GM18858 (cell line): ENCODE results near the gene KCNJ10.

Experiments
- ATAC-seq: cut with Tn5 transposase; IDR thresholded peaks from one replicate; pipeline ENCODE4 v1.9.1; 2021; ENCODE audit not compliant: unreplicated experiment

The KCNJ10 gene

GRCh38 chr1:159993911-159994310 lies 76.0 kb downstream of the KCNJ10 start:
- ATAC-seq, result no peak

- ATAC-seq, result no peak
These were observed 77.8 kb downstream of the KCNJ10 start for GRCh38 chr1:159992161-159992560.

DNA sequence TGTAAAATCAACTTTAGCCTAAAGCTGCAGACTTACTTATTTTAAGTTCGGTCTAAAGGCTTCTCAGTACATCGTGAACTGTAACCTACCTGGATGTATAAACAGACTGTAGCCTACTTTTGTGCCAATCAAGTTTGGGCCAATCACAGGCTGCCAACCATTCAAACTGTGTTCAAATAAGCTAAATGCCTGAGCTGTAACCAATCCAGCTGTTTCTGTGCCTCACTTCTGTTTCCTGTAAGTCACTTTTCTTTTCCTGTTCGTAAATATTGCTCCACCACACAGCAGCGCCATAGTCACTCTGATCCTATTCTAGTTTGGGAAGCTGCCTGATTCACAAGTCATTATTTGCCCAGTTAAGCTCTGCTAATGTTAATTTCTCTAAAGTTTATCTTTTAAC lies 78.4 kb downstream of the KCNJ10 start:
- no peak for ATAC-seq

DNA sequence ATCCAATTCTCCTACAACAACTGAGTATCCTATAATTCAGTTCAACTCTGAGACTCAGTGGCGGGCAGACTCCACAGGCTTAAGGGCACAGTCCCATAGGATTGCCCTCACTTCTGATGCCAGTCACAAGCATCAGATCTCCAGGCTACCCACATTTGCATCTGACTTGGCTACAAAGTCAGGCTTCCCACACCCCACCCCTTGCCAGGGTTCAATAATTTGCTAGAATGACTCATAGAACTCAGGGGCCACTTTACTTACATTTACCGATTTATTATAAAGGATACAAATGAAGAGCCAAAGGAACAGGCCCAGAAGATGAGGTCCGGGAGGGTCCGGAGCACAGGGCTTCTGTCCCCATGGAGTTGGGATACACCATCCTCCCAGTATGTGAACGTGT lies 80.0 kb downstream of the KCNJ10 start:
- ATAC-seq, result no peak

DNA sequence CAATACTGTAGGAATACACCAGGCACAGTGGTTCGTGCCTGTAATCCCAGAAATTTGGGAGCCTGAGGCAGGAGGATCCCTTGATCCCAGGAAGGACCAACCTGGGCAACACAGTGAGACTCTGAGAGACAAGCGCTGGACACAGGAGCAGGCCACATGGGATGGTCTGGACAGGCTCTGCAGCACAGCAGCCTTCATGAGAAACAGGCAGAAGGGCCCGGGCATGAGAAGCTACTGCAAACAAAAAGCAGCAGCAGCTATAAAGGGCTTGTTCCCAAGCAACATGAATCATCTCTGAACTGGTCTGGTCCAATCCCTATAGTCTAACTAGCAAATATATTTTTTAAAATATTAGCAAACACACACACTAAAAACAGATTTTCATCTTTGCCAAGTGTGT lies 80.4 kb downstream of the KCNJ10 start:
- no peak for ATAC-seq

GRCh38 chr1:159988006-159988405 lies 82.0 kb downstream of the KCNJ10 start:
- no peak for ATAC-seq

DNA sequence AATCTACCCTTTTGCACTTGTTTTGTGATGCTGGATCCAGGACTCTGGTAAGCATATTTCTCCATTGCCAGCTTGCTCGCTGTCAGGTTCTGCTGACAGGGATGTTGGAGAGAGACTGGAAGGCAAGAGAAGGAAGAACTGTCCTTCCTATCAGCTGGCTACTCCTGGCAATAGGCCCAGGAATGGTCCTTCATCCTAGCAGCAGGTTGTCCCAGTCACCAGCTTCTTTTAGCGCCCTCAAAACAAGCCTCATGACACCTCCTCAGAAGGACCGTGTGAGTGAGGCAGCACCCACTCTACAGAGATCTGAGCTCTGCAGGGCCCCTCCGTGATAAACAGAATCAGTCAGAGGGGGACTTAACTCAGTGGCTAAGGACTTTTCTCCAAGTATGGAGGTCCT lies 82.8 kb downstream of the KCNJ10 start:
- ATAC-seq, result no peak

DNA sequence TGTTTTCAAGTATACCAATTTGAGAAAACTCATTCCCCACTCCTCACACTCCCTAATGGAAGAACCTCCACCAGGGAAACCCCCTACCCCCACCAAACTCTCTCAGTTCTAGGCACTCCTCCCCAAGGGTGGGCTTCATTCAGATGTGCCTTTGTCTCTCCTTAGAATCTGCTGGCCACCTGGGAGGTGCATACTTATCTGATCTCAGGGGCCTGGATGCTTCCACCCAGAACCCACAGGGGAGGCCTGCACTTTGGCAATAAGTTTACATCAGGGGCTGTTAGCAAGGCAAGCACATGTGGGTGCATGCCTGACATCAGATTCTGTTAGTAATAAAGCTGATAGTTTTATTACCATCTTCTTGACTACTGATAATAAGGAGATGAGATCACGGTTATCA lies 83.4 kb downstream of the KCNJ10 start:
- no peak for ATAC-seq

- ATAC-seq, result no peak
These were observed 83.9 kb downstream of the KCNJ10 start for GRCh38 chr1:159986093-159986492.

DNA sequence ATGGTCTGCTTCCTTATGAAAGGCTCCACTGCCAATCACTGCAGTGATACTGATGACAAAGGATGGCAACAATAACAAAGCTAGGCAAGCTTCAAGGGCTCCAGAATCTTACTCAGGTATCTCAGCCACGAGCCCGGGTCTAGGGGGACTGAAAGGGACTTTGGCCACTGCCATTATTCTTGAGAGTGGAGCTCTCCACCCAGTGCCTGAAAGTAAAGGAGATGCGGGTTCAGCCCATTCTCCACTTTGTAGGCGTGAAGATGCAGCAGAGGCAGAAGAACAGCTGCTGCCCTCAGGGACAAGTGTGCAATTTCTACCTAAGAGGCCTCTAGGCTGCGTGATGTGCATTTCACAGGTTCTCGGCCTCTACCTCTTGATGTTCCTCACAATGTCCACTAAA lies 84.5 kb downstream of the KCNJ10 start:
- ATAC-seq, result no peak

GRCh38 chr1:159983681-159984080 lies 86.3 kb downstream of the KCNJ10 start:
- ATAC-seq, result no peak

DNA sequence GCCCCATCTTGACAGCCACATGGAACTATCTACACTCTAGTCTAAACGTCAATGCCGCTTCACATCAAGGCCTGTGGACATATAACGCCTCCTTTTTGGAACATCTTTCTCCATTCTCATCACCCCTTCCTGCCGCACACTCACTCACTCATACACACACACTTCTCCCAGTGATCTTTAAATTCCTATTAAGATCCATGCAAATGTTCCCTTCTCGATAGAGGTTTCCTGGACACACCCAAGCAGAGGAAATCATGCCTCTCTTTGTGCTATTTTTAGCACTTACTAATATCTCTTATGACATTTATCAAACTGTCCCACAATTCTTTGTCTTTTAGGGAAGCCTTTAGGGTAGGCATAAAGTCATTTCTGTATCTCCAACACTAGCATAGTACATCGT lies 87.7 kb downstream of the KCNJ10 start:
- ATAC-seq, result no peak

DNA sequence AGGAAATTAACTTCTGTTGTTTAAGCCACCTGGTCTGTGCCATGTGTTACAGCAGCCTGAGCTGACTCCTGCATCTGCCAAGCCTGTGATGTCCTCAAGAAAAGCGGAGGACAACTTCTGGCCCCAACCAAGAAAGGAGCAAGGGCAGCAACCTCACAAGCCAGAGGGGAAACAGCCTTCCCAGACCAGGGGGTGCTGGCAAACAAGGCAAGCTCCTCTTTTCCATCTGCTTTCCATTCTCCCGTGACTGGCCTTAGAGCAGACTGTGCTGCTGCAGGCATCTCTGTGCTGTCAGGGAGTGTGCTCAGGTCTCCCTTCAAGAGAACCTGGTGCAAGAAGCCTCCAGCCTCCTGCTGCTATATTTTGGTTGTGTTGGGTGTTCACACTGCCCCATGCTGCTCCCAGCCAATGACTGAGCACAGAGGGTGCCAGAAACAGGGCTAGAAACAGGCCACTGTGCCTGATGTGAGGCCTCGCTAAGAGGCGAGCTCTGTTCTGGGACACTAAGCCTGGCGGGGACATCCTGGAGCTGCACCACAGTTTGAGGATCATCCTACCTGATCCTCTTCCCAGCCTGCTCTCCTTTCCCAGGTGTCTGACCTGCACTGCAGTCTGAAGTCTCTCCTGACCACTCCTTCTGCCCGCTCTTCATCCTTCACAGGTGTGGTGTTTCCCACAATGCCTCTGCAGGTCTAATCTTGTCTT lies 88.5 kb downstream of the KCNJ10 start:
- ATAC-seq, result no peak

DNA sequence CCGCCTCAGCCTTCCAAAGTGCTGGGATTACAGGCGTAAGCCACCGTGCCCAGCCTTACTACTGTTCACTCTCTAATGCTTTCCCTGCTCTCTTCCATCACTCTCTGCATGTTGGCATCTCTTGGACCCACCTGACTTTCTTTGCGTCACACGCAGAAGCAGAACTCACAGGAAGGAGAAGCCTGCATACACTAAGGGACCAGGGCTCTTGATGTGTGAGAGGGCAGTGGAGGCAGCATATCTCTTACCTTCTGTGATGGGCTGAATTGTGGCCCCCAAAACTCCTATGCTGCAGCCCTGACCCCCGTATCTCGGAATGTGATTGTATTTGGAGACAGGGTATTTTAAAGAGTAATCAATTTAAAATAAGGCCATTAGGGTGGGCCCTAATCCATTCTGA lies 89.2 kb downstream of the KCNJ10 start:
- ATAC-seq, result no peak

- ATAC-seq, result no peak
These were observed 89.9 kb downstream of the KCNJ10 start for GRCh38 chr1:159980076-159980475.

DNA sequence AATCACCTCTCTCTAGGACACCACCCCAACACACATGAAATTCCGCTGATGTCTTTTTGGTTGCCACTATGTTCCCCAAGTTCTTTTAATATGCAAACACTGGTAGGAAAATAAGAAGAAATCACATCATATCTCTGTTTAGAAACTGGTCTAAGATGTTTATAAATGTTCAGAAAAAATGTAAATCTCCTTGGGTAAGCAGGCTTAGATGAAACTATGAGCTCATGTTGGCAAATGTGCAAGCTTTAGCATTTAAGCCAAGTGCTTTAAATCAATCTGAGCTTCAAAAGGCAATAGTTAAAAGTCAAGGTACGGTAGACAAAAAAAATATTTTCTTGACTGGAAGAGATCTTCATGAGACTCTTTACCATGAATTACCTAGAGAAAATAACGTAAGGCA lies 90.7 kb downstream of the KCNJ10 start:
- no peak for ATAC-seq

DNA sequence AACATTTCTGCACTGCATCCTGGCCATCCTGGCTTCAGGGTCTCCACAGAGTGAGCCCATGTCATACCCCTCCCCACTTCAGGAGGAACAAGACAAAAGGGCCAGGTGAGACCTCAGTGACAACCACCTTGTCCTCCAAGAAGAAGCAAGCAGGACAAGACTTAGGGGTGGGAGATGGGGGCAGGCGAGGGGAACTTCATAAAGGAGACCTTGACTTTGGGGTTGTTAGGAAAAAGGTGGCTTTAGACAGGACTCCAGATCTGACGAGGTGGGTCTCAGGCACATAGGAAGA lies 91.9 kb downstream of the KCNJ10 start:
- ATAC-seq, result no peak

- ATAC-seq, result no peak
These were observed 92.4 kb downstream of the KCNJ10 start for GRCh38 chr1:159977364-159978106.

- ATAC-seq, result no peak
These were observed 95.5 kb downstream of the KCNJ10 start for GRCh38 chr1:159974350-159974965.

DNA sequence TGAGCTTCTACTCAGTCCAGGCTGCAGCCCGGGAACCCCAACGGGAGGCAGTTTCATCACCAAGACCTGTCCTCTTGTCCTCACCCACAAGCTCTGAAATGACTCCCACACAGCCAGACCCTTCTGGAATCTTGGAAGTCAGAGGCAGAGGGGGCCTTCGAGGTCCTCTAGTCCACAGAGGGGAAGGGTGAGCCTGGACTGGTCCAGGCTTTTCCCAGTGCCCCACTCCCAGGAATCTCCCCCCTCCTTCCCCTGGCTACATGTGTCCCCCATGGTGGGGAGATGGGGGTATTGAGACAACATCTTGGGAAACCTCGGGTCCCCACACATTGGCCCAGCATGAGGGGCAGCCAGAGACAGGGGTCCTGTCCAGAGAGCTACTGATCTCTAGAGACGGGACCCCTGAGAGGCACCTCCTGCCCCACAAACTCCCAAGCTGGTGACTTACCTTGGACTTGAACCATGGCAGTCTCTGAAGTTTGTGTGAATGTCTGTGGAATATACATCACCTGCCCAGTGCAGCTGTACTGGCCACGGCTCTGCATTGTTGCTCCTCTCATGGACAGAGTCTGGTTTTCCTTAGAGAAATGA lies 96.5 kb downstream of the KCNJ10 start:
- no peak for ATAC-seq

DNA sequence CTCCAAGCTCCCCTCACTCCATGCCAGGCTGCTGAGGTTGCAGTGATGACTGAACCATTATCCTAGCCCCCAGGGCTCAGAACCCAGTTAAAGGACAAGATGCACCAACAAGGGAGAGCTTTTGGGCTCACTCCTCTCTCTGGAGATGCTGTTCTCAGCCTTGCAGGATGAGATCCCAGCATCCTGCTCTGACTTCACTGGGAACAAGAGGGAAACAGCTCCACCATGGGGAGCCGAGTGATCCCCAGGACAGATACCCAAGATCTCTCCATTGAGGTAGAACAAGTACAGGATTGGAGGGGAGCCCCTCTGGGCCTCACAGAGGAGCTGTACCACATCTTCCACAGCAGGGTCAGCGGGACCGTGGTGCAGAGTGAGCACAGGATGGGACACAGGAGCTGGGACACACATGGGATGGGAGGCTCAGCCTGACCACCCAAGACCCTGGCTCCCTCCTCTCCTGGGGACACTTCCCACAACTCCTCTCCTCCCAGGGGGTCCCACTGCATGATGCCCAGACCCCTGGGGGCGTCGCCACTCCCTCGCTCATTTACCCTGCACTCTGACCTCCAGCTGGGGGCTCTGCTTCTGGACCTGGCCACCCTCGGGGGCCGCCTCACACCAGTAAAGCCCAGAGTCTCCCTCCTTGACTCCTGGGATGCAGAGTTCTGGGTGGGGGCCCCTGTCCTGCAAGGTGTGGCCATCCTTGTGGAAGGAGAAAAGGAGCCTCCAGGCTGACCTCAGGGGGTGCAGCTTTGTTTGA lies 97.3 kb downstream of the KCNJ10 start:
- ATAC-seq, result no peak
